ENCODE results near the gene RWDD1. TPM values are rescaled to one million over a fixed set of nuclear protein-coding genes. Genes with fewer than 3 reads are reported as not detected.
A peak's percentile ranks its signal among the peaks of the same experiment; 100 is the strongest.

RWDD1 gene
- total and polyA plus RNA-seq, 2 of the 13 experiments (the other 11 are each of a cell fraction or from before 2014, with no cell fraction given), result 27.4 to 67.1 TPM

DNA sequence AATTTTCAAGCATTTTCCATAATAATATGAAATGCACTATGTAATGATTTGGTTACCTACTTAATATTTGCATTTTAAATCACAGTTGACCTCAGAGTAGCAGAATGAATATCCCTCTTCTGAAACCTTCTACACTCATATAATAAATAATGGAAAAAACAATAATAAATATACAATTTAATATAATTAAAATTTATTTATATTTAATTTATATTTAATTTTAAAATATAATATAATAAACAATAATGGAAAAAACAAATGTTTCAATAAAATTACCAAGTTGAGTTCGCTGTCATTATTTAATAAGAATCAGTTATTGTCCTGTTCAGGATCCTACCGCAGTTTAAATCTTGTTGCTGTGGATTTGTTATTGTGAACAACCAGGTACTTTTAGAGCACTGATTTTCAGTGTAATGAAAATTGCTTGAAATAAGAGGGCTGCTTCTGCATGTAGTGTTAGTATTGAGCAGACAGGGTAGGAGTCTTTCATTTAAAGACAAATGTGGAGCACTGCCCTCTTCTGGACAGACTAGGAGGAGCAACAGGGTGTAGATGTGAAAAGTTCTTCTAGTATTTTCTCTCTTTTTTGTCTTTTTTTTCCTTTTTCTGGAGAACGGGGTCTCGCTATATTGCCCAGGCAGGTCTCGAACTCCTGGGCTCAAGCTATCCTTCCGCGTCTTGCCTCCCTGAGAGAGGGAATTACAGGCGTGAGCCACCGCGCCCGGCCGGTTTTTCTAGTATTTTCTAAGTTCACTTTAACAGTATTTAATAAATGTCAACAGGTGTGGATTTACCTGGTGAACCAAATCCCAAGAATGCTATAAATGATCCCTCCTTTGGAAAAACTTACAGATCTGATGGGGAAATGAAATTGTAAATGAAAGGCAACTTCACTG is 39.4 kb upstream of the RWDD1 start (continued):
- TF ChIP-seq, protein P1, sequence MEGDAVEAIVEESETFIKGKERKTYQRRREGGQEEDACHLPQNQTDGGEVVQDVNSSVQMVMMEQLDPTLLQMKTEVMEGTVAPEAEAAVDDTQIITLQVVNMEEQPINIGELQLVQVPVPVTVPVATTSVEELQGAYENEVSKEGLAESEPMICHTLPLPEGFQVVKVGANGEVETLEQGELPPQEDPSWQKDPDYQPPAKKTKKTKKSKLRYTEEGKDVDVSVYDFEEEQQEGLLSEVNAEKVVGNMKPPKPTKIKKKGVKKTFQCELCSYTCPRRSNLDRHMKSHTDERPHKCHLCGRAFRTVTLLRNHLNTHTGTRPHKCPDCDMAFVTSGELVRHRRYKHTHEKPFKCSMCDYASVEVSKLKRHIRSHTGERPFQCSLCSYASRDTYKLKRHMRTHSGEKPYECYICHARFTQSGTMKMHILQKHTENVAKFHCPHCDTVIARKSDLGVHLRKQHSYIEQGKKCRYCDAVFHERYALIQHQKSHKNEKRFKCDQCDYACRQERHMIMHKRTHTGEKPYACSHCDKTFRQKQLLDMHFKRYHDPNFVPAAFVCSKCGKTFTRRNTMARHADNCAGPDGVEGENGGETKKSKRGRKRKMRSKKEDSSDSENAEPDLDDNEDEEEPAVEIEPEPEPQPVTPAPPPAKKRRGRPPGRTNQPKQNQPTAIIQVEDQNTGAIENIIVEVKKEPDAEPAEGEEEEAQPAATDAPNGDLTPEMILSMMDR (CRISPR knock-in tag; IDR thresholded peaks at IDR 0.05), result peak; percentile 73
- TF ChIP-seq, protein P2, sequence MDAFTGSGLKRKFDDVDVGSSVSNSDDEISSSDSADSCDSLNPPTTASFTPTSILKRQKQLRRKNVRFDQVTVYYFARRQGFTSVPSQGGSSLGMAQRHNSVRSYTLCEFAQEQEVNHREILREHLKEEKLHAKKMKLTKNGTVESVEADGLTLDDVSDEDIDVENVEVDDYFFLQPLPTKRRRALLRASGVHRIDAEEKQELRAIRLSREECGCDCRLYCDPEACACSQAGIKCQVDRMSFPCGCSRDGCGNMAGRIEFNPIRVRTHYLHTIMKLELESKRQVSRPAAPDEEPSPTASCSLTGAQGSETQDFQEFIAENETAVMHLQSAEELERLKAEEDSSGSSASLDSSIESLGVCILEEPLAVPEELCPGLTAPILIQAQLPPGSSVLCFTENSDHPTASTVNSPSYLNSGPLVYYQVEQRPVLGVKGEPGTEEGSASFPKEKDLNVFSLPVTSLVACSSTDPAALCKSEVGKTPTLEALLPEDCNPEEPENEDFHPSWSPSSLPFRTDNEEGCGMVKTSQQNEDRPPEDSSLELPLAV (CRISPR knock-in tag; conservative IDR thresholded peaks at IDR 0.05; ENCODE audit: low read depth), result no peak
- TF ChIP-seq ZNF121 (CRISPR knock-in tag; IDR thresholded peaks at IDR 0.05), result 0 out of 2 replicates have a peak, but pooled peaks have one; percentile 26
- TF ChIP-seq JARID2 (CRISPR knock-in tag; IDR thresholded peaks at IDR 0.05; ENCODE audit: insufficient replicate concordance), result no peak

DNA sequence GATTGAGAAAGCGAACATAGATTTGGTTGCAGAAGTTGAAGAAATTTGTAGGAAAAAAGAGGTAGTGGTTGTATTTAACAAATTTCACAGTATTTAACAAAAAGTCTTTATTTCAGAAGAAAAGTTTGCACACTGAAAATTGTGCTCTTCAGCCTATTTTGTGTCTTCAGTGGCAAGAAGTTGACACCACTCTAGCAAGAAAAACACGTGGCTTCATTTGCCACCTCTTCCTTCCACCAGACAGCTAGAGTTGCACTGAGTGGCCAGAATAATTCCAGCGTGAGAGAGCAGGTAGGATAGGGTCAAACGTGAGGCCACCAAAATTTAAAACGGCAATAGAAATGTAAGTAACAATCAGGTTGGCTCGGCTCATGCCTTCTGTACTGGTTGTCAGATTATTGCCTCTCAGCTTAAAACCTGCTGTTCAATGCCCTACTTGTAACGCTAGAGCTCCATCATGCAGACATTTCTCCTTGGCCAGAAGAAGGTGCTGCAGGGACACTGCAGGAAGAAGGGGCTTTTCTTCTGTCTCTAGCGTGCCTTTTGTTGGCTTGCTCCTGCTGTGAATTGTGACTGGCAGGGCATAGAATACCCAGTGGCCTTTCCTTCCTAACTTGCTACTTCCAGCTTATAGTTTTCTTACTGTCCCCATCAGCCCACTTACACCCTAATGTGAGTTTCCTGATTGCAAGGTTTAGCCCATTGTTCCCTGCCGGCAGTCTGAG is 37.9 kb upstream of the RWDD1 start:
- in situ Hi-C loops (cut with HindIII; ENCODE audit: extremely low pct_ligation_motif_present, low pct_unique_long_range_greater_than_20kb), result loop anchor here (10.0 kb wide), 1 partner anchor 249 kb away; no protein-coding TSS in a partner anchor
- DNase-seq (ENCODE audit: low spot score) (no peak), ATAC-seq (peak; percentile 68)

More for the DNA sequence above, 37.9 kb upstream of the RWDD1 start:
- Histone ChIP-seq H3K79me2 (ENCODE audit: insufficient read depth, low read length) (no peaks in the 10 kb centered on the region), H3K9ac (ENCODE audit: insufficient read depth, low read depth, low read length) (no peak overlapping the region), H3K4me2 (ENCODE audit: low read depth, low read length) (no peak overlapping the region), H2AFZ (ENCODE audit: low read length) (no peak overlapping the region), H3K9me3 (ENCODE audit: low read length) (no peaks in the 10 kb centered on the region), H3K27ac (ENCODE audit: extremely low read length, insufficient read depth, low read length) (no peak overlapping the region), H4K20me1 (ENCODE audit: insufficient read depth, low read length) (no peaks in the 10 kb centered on the region), H3K4me3 (replicated peaks in 1 of 3; ENCODE audit: insufficient read depth in 1 of 3, low read depth in 2 of 3, low read length in 3 of 3) (no peak overlapping the region), H3K27me3 (ENCODE audit: control insufficient read depth in 1 of 2, insufficient read depth in 2 of 2, low read length in 2 of 2) (peaks cover 0 to 24% of the 10 kb centered on the region in 2 experiments; a peak in 3 of 5 replicates), H3K36me3 (replicated peaks in 1 of 2; ENCODE audit: control insufficient read depth in 1 of 2, insufficient read depth in 2 of 2, low read length in 2 of 2) (no peaks in the 10 kb centered on the region), H3K4me1 (ENCODE audit: insufficient read depth, low read length) (peaks cover 21% of the 10 kb centered on the region)
- TF ChIP-seq, protein P3, sequence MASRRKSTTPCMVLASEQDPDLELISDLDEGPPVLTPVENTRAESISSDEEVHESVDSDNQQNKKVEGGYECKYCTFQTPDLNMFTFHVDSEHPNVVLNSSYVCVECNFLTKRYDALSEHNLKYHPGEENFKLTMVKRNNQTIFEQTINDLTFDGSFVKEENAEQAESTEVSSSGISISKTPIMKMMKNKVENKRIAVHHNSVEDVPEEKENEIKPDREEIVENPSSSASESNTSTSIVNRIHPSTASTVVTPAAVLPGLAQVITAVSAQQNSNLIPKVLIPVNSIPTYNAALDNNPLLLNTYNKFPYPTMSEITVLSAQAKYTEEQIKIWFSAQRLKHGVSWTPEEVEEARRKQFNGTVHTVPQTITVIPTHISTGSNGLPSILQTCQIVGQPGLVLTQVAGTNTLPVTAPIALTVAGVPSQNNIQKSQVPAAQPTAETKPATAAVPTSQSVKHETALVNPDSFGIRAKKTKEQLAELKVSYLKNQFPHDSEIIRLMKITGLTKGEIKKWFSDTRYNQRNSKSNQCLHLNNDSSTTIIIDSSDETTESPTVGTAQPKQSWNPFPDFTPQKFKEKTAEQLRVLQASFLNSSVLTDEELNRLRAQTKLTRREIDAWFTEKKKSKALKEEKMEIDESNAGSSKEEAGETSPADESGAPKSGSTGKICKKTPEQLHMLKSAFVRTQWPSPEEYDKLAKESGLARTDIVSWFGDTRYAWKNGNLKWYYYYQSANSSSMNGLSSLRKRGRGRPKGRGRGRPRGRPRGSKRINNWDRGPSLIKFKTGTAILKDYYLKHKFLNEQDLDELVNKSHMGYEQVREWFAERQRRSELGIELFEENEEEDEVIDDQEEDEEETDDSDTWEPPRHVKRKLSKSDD (CRISPR knock-in tag; IDR thresholded peaks at IDR 0.05; ENCODE audit: low read depth), result no peak
- TF ChIP-seq PHF5A (CRISPR knock-in tag; IDR thresholded peaks at IDR 0.05; ENCODE audit: low read depth, unreplicated experiment) (no peak), STAG1 (CRISPR knock-in tag; IDR thresholded peaks at IDR 0.05) (peak; percentile 32; the same call in 1 of the 2 replicates), ZBTB38 (CRISPR knock-in tag; IDR thresholded peaks at IDR 0.05) (no peak), ZNF3 (CRISPR knock-in tag; IDR thresholded peaks at IDR 0.05) (no peak)
- TF ChIP-seq, protein P1 (CRISPR knock-in tag; IDR thresholded peaks at IDR 0.05), result peak; percentile 39
- ChIA-PET POLR2A (interaction anchor here (1.9 kb wide), 1 partner anchor 38 kb away, joined by 6 read pairs; the partner anchor contains the start of gene RWDD1), CTCF (ENCODE audit: low intra/inter-chr PET ratio, low total read pairs) (interaction anchor here (2.1 to 2.4 kb wide), 2 partner anchors 246 to 316 kb away, joined by 15 to 21 read pairs; no protein-coding TSS in a partner anchor)
- no peak for FAIRE-seq
- intact Hi-C loops (cut with micrococcal nuclease; ENCODE audit: unreplicated experiment), result loop anchor here (10.0 kb wide), 1 partner anchor 311 kb away; no protein-coding TSS in a partner anchor
- WGBS (ENCODE audit: low lambda C conversion rate), result 22% methylated on average over 9 of the region's 9 CpGs
- BruUV-seq (replicated peaks), result no TSS peak

All from HepG2 (cell line).